PFSK-1 (cell line): ENCODE measurements around the gene CPA3.

Experiments used
- POLR2AphosphoS5 ChIP-seq: IDR thresholded peaks from 2 replicates; pipeline ENCODE4 v1.6.1; 2012; ENCODE audit warnings: low read depth, mild to moderate bottlenecking, control low read depth, low read length, moderate library complexity
- SIN3A ChIP-seq: IDR thresholded peaks from 2 replicates; pipeline ENCODE4 v1.6.1; 2012; ENCODE audit warnings: mild to moderate bottlenecking, low read length, moderate library complexity, borderline replicate concordance; ENCODE audit not compliant: insufficient read depth
- TAF1 ChIP-seq: IDR thresholded peaks from 2 replicates; pipeline ENCODE4 v1.6.1; 2012; ENCODE audit warnings: low read length, control low read depth, borderline replicate concordance; ENCODE audit not compliant: insufficient read depth
- TF ChIP-seq, protein P1 (sequence below), 2 experiments: IDR thresholded peaks; 2 replicates each; pipeline versions ENCODE4 v1.6.1 to v1.8.0; 2011 to 2012; ENCODE audit warnings: low read depth in 2 of 2, low read length in 2 of 2, control low read depth in 1 of 2, inconsistent platforms in 1 of 2, mild to moderate bottlenecking in 1 of 2, moderate library complexity in 1 of 2; ENCODE audit not compliant: insufficient read depth in 1 of 2

DNA sequence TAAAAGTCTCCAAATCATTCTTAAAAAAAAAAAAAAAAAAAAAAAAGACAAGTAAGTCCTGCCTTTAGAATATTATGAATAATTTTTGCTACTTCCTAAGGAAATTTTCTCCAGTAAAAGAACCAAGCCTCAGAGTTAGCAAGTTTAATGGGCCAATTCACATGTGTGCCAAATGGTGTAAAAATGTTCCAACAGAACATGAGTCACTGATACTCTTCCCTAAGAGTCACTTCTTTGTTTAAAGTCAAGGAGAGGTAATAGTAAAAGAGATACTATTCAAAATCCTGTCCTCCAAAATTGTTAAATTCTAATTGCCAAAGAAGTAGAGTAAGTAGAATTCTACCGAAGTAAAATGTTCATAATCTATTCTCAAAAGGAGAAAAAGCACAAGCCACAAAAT is 17.7 kb upstream of the CPA3 start:
- TF ChIP-seq, protein P1, sequence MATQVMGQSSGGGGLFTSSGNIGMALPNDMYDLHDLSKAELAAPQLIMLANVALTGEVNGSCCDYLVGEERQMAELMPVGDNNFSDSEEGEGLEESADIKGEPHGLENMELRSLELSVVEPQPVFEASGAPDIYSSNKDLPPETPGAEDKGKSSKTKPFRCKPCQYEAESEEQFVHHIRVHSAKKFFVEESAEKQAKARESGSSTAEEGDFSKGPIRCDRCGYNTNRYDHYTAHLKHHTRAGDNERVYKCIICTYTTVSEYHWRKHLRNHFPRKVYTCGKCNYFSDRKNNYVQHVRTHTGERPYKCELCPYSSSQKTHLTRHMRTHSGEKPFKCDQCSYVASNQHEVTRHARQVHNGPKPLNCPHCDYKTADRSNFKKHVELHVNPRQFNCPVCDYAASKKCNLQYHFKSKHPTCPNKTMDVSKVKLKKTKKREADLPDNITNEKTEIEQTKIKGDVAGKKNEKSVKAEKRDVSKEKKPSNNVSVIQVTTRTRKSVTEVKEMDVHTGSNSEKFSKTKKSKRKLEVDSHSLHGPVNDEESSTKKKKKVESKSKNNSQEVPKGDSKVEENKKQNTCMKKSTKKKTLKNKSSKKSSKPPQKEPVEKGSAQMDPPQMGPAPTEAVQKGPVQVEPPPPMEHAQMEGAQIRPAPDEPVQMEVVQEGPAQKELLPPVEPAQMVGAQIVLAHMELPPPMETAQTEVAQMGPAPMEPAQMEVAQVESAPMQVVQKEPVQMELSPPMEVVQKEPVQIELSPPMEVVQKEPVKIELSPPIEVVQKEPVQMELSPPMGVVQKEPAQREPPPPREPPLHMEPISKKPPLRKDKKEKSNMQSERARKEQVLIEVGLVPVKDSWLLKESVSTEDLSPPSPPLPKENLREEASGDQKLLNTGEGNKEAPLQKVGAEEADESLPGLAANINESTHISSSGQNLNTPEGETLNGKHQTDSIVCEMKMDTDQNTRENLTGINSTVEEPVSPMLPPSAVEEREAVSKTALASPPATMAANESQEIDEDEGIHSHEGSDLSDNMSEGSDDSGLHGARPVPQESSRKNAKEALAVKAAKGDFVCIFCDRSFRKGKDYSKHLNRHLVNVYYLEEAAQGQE (IDR thresholded peaks at IDR 0.05; ENCODE audit: insufficient read depth in 1 of 2, low read depth in 2 of 2, low read length in 2 of 2): no peak
- TF ChIP-seq SIN3A: no peak
- no peak for TF ChIP-seq POLR2AphosphoS5
- no peak for TF ChIP-seq TAF1
